HEK293 (cell line): Measurements from ENCODE around the gene ATP6V0B.

ENCODE experiments used
- GFI1B ChIP-seq: fragments of 450-650 bp; formaldehyde crosslinking; IDR thresholded peaks from 2 replicates; pipeline ENCODE4 v1.5.1; 2016; ENCODE audit warnings: missing biosample characterization, missing genetic modification characterization
- GLI2 ChIP-seq: fragments of 450-650 bp; formaldehyde crosslinking; IDR thresholded peaks from 2 replicates; pipeline ENCODE4; 2017; ENCODE audit warnings: missing biosample characterization, missing genetic modification characterization, low read depth, borderline replicate concordance
- GLIS2 ChIP-seq: fragments of 450-650 bp; formaldehyde crosslinking; IDR thresholded peaks from 2 replicates; pipeline ENCODE4 v1.5.1; 2016; ENCODE audit warnings: missing biosample characterization, missing genetic modification characterization
- KLF16 ChIP-seq: fragments of 450-650 bp; formaldehyde crosslinking; IDR thresholded peaks from 2 replicates; pipeline ENCODE4 v1.5.1; 2017; ENCODE audit warnings: missing biosample characterization, missing genetic modification characterization
- KLF7 ChIP-seq: fragments of 450-650 bp; formaldehyde crosslinking; IDR thresholded peaks from 2 replicates; pipeline ENCODE4 v1.5.1; 2016; ENCODE audit warnings: missing biosample characterization, missing genetic modification characterization, borderline replicate concordance
- KLF8 ChIP-seq: fragments of 450-650 bp; formaldehyde crosslinking; IDR thresholded peaks from 2 replicates; pipeline ENCODE4 v1.5.1; 2016; ENCODE audit warnings: missing biosample characterization, missing genetic modification characterization
- MZF1 ChIP-seq: fragments of 450-650 bp; formaldehyde crosslinking; IDR thresholded peaks from 2 replicates; pipeline ENCODE4 v1.5.1; 2017; ENCODE audit warnings: missing biosample characterization, missing genetic modification characterization, borderline replicate concordance
- SALL2 ChIP-seq: fragments of 450-650 bp; formaldehyde crosslinking; IDR thresholded peaks from 2 replicates; pipeline ENCODE4 v1.5.0; 2017; ENCODE audit warnings: missing biosample characterization, mild to moderate bottlenecking, missing genetic modification characterization, borderline replicate concordance
- SP3 ChIP-seq: fragments of 450-650 bp; formaldehyde crosslinking; IDR thresholded peaks from 2 replicates; pipeline ENCODE4 v1.5.1; 2016; ENCODE audit warnings: missing biosample characterization, missing genetic modification characterization
- ZBTB20 ChIP-seq: fragments of 450-650 bp; formaldehyde crosslinking; IDR thresholded peaks from 2 replicates; pipeline ENCODE4 v1.5.1; 2016; ENCODE audit warnings: missing biosample characterization, missing genetic modification characterization
- ZBTB48 ChIP-seq: fragments of 450-650 bp; formaldehyde crosslinking; IDR thresholded peaks from 2 replicates; pipeline ENCODE4 v1.5.1; 2016; ENCODE audit warnings: missing biosample characterization, missing genetic modification characterization
- ZFHX2 ChIP-seq: fragments of 450-650 bp; formaldehyde crosslinking; conservative IDR thresholded peaks from 2 replicates; pipeline ENCODE4 v1.5.1; 2016; ENCODE audit warnings: missing biosample characterization, missing genetic modification characterization
- ZNF114 ChIP-seq: fragments of 450-650 bp; formaldehyde crosslinking; IDR thresholded peaks from 2 replicates; pipeline ENCODE4 v1.5.0; 2017; ENCODE audit warnings: missing biosample characterization, missing genetic modification characterization
- ZNF132 ChIP-seq: fragments of 450-650 bp; formaldehyde crosslinking; IDR thresholded peaks from 2 replicates; pipeline ENCODE4 v1.5.1; 2017; ENCODE audit warnings: missing biosample characterization, missing genetic modification characterization, borderline replicate concordance
- ZNF155 ChIP-seq: fragments of 450-650 bp; formaldehyde crosslinking; IDR thresholded peaks from 2 replicates; pipeline ENCODE4 v1.5.1; 2016; ENCODE audit warnings: missing biosample characterization, missing genetic modification characterization
- ZNF174 ChIP-seq: fragments of 450-650 bp; formaldehyde crosslinking; IDR thresholded peaks from 2 replicates; pipeline ENCODE4 v1.5.0; 2017; ENCODE audit warnings: missing biosample characterization, mild to moderate bottlenecking, missing genetic modification characterization
- ZNF184 ChIP-seq: fragments of 450-650 bp; IDR thresholded peaks from 2 replicates; pipeline ENCODE4 v1.5.1; 2018; ENCODE audit warnings: missing biosample characterization, mild to moderate bottlenecking, missing genetic modification characterization
- ZNF266 ChIP-seq: fragments of 450-650 bp; formaldehyde crosslinking; IDR thresholded peaks from 2 replicates; pipeline ENCODE4 v1.5.1; 2016; ENCODE audit warnings: missing biosample characterization, missing genetic modification characterization, low read depth
- ZNF335 ChIP-seq: fragments of 450-650 bp; formaldehyde crosslinking; conservative IDR thresholded peaks from 2 replicates; pipeline ENCODE4 v1.5.1; 2016; ENCODE audit warnings: missing biosample characterization, missing genetic modification characterization
- ZNF341 ChIP-seq: fragments of 450-650 bp; formaldehyde crosslinking; IDR thresholded peaks from 2 replicates; pipeline ENCODE4; 2016; ENCODE audit warnings: low read depth, missing biosample characterization, missing genetic modification characterization
- ZNF391 ChIP-seq: fragments of 450-650 bp; formaldehyde crosslinking; IDR thresholded peaks from 2 replicates; pipeline ENCODE4 v1.5.1; 2016; ENCODE audit warnings: low read depth, missing biosample characterization, missing genetic modification characterization, borderline replicate concordance
- ZNF501 ChIP-seq: fragments of 450-650 bp; formaldehyde crosslinking; IDR thresholded peaks from 2 replicates; pipeline ENCODE4 v1.5.1; 2016; ENCODE audit warnings: missing biosample characterization, missing genetic modification characterization
- ZNF555 ChIP-seq: fragments of 450-650 bp; formaldehyde crosslinking; conservative IDR thresholded peaks from 2 replicates; pipeline ENCODE4 v1.5.1; 2017; ENCODE audit warnings: missing biosample characterization, mild to moderate bottlenecking, missing genetic modification characterization, inconsistent platforms
- ZNF654 ChIP-seq: fragments of 450-650 bp; formaldehyde crosslinking; IDR thresholded peaks from 2 replicates; pipeline ENCODE4 v1.5.1; 2016; ENCODE audit warnings: low read depth, missing biosample characterization, missing genetic modification characterization
- TF ChIP-seq, protein P1 (sequence below): fragments of 450-650 bp; formaldehyde crosslinking; optimal IDR thresholded peaks from 2 replicates; pipeline ENCODE3; 2016; ENCODE audit warnings: missing biosample characterization, mild to moderate bottlenecking, missing genetic modification characterization
- TF ChIP-seq, protein P2 (sequence below): fragments of 450-650 bp; formaldehyde crosslinking; IDR thresholded peaks from 2 replicates; pipeline ENCODE4 v1.5.1; 2016; ENCODE audit warnings: missing biosample characterization, missing genetic modification characterization, borderline replicate concordance
- TF ChIP-seq, protein P3 (sequence below): IDR thresholded peaks from 2 replicates; pipeline ENCODE4 v1.6.1; 2011; ENCODE audit warnings: mild to moderate bottlenecking, low read depth, low read length, borderline replicate concordance
- TF ChIP-seq, protein P4 (sequence below): sonication (generic); formaldehyde crosslinking; IDR thresholded peaks from 2 replicates; pipeline ENCODE4 v1.8.1; 2022; ENCODE audit warnings: mild to moderate bottlenecking, moderate library complexity, missing genetic modification reagents
- TF ChIP-seq, protein P5 (sequence below): fragments of 450-650 bp; formaldehyde crosslinking; IDR thresholded peaks from 2 replicates; pipeline ENCODE4 v1.5.1; 2017; ENCODE audit warnings: missing biosample characterization, mild to moderate bottlenecking, missing genetic modification characterization, moderate library complexity
- TF ChIP-seq, protein P6 (sequence below): fragments of 450-650 bp; formaldehyde crosslinking; IDR thresholded peaks from 2 replicates; pipeline ENCODE4 v1.5.1; 2016; ENCODE audit warnings: missing biosample characterization, missing genetic modification characterization, borderline replicate concordance

ATP6V0B gene

DNA sequence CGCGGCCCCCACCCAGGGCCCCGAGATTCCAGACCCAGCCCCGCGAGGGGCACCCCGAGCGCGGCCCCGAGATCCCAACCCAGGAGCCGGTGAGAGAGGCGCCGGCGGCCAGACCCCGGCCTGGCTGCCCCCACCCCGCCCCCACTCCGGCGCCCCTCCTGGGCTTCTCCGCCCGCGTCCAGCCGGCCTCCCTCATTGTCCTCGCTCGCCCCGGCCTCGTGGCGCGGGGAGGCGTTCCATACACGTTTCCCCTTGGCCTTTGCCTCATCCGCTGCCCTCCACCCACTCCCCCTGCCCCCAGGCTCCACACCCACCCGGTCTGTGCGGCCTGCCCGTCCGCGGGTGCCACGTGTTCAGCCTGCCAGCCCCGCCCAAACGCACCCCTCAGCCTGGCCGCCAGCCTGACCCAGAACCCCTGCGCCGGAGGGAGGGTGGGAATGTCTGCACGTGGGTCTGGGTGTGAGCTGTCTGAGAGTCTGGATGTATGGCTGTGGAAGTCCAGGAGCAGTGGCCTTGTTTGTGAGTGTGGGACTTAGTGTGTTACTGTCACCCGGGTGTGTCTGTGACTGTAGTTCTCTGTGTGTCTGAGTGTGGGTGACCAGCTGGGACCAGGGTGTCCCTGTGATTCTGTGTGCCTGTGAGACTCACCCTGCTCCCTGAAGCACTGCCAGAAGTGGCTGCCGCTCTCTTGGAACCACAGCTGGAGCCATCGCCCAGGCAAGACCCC, 4.9 kb downstream of the ATP6V0B start (continued):
- TF ChIP-seq SP3 (tag by site-specific recombination) (peak; percentile 59), ZBTB20 (tag by site-specific recombination) (peak; percentile 64; the same call in 1 of the 2 replicates), MZF1 (tag by site-specific recombination) (no peak), ZFHX2 (tag by site-specific recombination) (peak; percentile 98), ZBTB48 (tag by site-specific recombination) (peak; percentile 40; the same call in 1 of the 2 replicates), GLI2 (tag by site-specific recombination) (no peak), ZNF391 (peak; percentile 33; the same call in 1 of the 2 replicates), ZNF501 (tag by site-specific recombination) (peak; percentile 48; the same call in 1 of the 2 replicates), ZNF132 (no peak), ZNF555 (tag by site-specific recombination) (no peak), KLF16 (tag by site-specific recombination) (peak; percentile 66; the same call in 1 of the 2 replicates), ZNF341 (peak; percentile 79), ZNF335 (peak; percentile 57), ZNF114 (tag by site-specific recombination) (no peak), ZNF184 (tag by site-specific recombination) (no peak), ZNF174 (tag by site-specific recombination) (no peak), GLIS2 (peak; percentile 92), ZNF266 (no peak), ZNF155 (tag by site-specific recombination) (no peak), SALL2 (no peak), GFI1B (tag by site-specific recombination) (no peak), ZNF654 (tag by site-specific recombination) (no peak), KLF8 (tag by site-specific recombination) (peak; percentile 74; the same call in 1 of the 2 replicates), KLF7 (tag by site-specific recombination) (peak; percentile 54; the same call in 1 of the 2 replicates)
- TF ChIP-seq, protein P1, sequence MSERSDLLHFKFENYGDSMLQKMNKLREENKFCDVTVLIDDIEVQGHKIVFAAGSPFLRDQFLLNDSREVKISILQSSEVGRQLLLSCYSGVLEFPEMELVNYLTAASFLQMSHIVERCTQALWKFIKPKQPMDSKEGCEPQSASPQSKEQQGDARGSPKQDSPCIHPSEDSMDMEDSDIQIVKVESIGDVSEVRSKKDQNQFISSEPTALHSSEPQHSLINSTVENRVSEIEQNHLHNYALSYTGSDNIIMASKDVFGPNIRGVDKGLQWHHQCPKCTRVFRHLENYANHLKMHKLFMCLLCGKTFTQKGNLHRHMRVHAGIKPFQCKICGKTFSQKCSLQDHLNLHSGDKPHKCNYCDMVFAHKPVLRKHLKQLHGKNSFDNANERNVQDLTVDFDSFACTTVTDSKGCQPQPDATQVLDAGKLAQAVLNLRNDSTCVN (tag by site-specific recombination), result peak; percentile 48
- TF ChIP-seq, protein P2, sequence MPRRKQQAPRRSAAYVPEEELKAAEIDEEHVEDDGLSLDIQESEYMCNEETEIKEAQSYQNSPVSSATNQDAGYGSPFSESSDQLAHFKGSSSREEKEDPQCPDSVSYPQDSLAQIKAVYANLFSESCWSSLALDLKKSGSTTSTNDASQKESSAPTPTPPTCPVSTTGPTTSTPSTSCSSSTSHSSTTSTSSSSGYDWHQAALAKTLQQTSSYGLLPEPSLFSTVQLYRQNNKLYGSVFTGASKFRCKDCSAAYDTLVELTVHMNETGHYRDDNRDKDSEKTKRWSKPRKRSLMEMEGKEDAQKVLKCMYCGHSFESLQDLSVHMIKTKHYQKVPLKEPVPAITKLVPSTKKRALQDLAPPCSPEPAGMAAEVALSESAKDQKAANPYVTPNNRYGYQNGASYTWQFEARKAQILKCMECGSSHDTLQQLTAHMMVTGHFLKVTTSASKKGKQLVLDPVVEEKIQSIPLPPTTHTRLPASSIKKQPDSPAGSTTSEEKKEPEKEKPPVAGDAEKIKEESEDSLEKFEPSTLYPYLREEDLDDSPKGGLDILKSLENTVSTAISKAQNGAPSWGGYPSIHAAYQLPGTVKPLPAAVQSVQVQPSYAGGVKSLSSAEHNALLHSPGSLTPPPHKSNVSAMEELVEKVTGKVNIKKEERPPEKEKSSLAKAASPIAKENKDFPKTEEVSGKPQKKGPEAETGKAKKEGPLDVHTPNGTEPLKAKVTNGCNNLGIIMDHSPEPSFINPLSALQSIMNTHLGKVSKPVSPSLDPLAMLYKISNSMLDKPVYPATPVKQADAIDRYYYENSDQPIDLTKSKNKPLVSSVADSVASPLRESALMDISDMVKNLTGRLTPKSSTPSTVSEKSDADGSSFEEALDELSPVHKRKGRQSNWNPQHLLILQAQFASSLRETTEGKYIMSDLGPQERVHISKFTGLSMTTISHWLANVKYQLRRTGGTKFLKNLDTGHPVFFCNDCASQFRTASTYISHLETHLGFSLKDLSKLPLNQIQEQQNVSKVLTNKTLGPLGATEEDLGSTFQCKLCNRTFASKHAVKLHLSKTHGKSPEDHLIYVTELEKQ (tag by site-specific recombination), result no peak
- TF ChIP-seq, protein P3, sequence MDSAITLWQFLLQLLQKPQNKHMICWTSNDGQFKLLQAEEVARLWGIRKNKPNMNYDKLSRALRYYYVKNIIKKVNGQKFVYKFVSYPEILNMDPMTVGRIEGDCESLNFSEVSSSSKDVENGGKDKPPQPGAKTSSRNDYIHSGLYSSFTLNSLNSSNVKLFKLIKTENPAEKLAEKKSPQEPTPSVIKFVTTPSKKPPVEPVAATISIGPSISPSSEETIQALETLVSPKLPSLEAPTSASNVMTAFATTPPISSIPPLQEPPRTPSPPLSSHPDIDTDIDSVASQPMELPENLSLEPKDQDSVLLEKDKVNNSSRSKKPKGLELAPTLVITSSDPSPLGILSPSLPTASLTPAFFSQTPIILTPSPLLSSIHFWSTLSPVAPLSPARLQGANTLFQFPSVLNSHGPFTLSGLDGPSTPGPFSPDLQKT, result no peak
- TF ChIP-seq, protein P4, sequence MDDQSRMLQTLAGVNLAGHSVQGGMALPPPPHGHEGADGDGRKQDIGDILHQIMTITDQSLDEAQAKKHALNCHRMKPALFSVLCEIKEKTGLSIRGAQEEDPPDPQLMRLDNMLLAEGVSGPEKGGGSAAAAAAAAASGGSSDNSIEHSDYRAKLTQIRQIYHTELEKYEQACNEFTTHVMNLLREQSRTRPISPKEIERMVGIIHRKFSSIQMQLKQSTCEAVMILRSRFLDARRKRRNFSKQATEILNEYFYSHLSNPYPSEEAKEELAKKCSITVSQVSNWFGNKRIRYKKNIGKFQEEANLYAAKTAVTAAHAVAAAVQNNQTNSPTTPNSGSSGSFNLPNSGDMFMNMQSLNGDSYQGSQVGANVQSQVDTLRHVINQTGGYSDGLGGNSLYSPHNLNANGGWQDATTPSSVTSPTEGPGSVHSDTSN (CRISPR knock-in tag), result no peak
- TF ChIP-seq, protein P5, sequence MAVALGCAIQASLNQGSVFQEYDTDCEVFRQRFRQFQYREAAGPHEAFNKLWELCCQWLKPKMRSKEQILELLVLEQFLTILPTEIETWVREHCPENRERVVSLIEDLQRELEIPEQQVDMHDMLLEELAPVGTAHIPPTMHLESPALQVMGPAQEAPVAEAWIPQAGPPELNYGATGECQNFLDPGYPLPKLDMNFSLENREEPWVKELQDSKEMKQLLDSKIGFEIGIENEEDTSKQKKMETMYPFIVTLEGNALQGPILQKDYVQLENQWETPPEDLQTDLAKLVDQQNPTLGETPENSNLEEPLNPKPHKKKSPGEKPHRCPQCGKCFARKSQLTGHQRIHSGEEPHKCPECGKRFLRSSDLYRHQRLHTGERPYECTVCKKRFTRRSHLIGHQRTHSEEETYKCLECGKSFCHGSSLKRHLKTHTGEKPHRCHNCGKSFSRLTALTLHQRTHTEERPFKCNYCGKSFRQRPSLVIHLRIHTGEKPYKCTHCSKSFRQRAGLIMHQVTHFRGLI (tag by site-specific recombination), result no peak
- TF ChIP-seq, protein P6, sequence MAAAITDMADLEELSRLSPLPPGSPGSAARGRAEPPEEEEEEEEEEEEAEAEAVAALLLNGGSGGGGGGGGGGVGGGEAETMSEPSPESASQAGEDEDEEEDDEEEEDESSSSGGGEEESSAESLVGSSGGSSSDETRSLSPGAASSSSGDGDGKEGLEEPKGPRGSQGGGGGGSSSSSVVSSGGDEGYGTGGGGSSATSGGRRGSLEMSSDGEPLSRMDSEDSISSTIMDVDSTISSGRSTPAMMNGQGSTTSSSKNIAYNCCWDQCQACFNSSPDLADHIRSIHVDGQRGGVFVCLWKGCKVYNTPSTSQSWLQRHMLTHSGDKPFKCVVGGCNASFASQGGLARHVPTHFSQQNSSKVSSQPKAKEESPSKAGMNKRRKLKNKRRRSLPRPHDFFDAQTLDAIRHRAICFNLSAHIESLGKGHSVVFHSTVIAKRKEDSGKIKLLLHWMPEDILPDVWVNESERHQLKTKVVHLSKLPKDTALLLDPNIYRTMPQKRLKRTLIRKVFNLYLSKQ (tag by site-specific recombination), result no peak
